NCI-H748 (cell line): ENCODE data around the gene TLR9.

ENCODE experiments used
- DNase-seq: peaks from one replicate; lab custom pipeline; 2025; ENCODE audit not compliant: unreplicated experiment; lab: John Stamatoyannopoulos, UW

The TLR9 gene

DNA sequence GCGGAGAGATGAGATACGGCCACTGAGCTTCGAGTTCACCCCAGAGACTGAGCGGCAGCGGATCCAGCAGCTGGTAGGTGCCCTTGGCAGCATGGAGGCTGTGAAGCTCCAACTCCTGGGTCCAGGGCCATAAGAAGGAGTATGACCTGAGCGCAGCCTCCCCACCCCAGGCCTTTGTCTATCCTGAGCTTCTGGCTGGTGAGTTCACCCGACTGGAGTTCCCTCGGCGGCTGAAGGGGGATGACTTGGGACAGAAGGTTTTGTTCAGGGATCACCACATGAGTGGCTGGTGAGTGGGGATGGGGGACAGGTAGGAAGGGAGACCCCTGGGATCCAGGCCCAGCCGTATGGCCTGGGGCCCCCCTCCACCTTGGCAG, 22.7 kb upstream of the TLR9 start:
- no peak for DNase-seq

DNA sequence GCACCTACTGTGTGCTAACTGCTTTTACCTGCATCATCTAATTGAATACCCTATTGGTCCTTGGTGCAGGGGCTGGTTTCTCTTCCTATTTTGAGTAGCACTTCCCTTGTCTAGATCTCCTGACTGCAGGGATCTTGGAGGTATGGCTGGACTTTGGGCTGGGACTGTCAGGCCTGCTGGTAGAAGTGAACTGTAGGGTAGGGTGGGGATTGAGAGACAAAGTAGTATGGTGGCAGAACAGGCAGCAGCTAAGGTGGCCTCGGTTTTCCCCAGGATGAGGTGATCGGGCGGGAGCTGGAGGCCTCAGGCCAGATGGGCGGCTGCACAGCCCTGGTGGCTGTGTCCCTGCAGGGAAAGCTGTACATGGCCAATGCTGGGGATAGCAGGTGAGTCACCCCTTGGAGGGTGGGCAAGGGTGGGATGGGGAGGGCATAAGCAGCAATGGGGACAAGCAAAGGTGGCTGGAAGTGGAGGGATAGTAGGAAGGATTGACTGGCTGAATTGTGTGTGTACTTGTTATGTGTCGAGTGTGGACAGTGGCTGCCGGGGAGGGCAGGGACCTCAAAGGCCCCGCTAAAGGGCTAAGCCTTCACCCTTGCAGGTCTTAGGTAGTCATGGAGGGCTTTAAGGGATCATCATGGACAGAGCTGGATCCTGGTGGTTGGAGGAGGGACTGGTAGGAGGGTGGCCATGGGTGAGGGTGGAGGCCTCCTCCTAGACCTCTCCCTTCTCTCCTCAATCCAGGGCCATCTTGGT, 22.1 kb upstream of the TLR9 start:
- DNase-seq: no peak

DNA sequence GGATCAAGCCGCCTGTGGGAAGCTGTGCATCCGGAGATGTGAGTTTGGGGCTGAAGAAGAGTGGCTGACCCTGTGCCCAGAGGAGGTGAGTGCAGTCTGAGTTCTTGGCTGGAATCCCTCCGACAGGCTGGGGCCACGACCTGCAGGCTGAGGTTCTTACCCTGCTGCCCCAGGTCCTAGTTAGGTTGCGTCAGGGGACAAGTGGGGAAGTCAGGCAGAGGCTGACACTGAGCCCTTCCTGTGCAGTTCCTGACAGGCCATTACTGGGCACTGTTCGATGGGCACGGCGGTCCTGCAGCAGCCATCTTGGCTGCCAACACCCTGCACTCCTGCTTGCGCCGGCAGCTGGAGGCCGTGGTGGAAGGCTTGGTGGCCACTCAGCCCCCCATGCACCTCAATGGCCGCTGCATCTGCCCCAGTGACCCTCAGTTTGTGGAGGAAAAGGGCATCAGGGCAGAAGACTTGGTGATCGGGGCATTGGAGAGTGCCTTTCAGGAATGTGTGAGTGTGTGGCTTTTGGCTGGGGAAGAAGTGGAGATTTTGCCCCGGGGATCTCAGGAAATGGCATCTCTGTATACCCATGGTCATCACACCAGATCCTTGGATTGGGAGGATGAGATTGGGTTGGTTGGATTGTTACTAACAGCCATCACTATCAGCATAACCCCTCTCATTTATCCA, 21.4 kb upstream of the TLR9 start:
- no peak for DNase-seq

DNA sequence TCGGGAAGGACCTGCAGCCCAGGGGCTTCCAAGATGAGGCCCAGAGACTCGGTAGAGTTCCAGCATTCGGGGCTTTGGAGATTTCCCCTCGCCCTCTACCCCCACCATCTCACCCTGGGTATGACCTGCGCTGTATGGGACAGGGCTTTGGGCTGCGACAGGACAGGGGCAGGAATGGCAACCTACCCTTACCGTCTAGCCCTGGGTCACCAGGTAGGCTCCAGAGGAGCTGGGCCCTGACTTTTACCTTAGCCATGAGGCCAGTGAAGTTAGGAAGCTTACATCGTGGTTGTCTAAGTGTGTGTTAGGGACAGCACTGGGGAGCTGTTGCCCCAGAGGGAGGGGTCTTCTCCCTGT, 20.8 kb upstream of the TLR9 start:
- no peak for DNase-seq

DNA sequence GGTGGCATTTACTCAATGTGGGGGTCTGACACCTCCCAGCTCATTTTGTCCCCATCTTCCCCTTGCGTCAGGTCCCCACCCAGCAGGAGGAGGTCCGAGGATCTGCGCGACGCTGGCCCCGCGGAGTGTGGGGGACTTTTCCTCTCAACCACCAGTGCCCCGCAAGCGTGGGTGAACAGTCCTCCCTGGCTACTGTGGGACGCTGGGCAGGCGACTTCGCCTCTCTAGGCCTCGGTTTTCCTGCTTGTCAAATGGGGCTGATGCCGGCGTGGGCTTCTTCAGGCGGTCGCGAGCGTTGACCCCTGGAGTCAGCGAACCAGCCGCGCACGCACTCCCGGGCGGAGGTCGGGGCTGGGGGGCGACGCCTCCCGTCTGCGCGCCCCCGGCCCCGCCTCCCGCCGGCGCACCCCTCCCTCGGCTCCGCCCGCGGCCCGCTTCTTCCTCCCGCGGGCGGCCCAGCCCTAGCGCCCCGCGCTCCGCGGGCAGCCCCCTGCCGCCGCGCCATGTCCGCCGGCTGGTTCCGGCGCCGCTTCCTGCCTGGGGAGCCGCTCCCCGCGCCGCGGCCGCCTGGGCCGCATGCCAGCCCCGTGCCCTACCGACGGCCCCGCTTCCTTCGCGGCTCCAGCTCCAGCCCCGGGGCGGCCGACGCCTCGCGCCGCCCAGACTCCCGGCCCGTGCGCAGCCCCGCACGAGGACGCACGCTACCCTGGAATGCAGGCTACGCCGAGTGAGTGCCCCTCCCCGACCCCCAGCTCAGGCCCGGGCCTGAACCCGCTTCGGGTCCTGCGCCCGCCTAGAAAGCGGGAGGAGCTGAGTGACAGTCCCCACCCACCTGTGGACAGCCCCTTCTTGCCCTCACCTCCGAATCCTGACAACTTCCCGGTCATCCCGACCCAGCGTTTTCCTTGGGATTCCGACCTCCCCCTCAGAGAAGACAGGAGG, 20.1 kb upstream of the TLR9 start, which contains the start of gene PPM1M:
PPM1M (plus strand) TSS at position 438 of the 942 bp plus-strand sequence; CDS start at position 504, 66 bp downstream.
- peak; percentile 57 for DNase-seq

DNA sequence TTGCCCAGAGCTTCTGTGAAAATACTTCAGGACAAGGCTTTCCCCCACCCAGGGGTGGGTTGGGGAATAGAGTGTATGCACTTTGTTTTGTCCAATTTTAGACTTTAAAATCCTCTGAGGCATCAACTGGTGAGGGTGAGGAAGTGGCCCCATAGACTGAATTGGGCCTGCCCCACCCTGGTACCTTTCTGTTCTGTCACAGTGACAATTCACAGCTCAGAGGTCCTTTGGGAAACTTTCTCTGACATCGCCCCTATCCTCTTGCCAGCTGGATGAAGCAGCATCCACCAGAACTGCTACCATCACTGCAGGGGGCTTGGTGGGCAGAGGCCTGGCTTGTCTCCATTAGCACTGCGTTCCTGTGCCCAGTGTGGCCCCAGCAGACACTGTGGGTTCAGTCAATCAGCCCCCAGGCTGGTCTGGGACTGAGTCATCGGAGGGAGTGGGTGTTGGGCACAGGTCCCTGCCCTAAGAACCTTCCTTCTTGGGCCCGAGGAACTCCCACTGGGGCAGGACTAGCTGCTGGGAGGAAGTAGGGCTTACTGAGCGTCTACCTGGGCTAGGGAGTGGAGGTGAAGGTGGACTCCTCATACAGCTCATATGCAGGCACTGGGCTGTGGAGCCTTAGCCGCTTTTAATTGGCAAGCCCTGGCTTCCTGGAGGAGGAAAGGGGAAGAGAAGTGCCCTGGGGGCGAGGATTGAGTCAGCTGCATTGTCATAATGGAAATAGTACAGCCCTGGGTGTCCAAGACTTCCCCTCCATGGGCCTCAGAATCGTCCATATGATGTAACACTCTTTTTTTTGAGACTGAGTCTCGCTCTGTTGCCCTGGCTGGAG, 18.6 kb upstream of the TLR9 start:
- no peak for DNase-seq

DNA sequence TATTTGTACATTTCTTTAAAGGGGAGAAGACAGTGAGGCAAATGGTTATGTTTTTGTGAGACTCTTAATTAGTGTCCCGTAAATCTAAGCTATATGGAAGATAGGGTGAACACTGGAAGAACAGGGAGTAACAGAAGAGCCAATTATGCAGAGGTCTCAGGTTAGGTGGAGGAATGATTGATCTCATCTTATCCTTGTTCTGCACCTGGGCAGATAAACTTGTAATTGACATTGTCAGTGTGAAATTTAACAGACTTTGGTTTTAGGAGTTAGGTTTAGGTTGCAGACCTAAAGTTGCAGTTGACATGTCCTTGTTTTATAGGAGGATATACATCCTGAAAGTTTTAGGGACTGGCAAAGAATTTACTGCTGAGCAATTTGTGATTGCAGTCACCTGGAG, 16.6 kb upstream of the TLR9 start:
- no peak for DNase-seq

DNA sequence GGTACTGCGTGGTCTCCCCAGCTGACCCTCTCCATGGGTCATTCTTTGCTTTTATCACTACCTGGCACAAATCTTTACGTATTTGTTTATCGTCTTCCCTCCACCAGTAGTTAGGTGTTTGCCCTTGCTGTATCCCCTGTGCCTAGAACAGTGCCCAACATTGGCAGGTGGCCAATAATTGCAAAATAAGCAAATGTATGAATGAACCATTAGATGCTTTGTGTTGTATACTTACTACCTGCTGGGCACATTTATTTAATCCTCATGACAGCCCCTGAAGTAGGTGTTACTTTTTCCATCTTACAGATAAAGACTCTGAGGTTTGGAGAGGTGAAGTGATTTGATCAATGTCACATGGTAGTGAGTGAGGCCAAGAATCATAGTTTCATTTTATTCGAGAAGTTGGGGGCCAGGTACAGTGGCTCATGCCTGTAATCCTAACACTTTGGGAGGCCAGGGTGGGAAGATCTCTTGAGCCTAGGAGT, 15.5 kb upstream of the TLR9 start:
- peak; percentile 31 for DNase-seq

DNA sequence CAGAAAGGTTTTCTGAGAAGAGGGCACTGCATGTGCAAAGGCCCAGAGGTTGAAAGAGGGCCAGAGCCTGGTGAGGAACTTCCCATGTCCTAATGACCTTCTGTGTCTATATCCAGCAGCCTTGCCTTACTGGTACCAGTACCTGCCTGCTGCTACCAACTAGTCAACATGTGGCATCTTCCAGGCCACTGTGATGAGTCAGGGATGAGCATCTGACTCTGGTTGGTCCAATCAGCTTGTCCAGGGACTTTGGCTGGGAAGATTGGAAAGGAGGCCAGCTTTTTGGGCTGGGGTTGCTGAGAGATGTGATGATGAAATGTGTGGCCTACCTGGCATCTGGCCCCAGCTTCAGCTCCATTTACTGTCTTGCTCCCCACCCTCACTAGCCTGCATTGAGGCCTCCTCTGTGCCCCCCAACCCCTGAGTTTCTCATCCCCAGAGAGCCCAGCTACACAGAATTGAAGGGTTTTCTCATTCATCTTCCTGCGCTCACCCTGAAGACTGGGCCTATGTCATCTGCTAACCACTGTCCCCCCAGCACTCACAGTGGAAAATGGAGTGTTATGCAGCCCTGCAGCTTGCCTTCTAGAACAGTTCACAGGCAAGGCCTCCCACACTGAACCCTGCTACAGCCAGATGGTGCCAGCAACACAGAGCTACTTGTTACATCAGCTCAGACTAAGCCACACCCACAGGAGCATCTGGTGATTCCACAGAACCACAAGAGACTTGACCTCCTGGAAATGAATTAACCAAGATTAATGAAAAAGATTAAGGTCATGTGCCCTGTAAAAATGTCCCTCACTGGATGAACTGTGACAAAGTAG, 14.8 kb upstream of the TLR9 start:
- peak; percentile 67 for DNase-seq

DNA sequence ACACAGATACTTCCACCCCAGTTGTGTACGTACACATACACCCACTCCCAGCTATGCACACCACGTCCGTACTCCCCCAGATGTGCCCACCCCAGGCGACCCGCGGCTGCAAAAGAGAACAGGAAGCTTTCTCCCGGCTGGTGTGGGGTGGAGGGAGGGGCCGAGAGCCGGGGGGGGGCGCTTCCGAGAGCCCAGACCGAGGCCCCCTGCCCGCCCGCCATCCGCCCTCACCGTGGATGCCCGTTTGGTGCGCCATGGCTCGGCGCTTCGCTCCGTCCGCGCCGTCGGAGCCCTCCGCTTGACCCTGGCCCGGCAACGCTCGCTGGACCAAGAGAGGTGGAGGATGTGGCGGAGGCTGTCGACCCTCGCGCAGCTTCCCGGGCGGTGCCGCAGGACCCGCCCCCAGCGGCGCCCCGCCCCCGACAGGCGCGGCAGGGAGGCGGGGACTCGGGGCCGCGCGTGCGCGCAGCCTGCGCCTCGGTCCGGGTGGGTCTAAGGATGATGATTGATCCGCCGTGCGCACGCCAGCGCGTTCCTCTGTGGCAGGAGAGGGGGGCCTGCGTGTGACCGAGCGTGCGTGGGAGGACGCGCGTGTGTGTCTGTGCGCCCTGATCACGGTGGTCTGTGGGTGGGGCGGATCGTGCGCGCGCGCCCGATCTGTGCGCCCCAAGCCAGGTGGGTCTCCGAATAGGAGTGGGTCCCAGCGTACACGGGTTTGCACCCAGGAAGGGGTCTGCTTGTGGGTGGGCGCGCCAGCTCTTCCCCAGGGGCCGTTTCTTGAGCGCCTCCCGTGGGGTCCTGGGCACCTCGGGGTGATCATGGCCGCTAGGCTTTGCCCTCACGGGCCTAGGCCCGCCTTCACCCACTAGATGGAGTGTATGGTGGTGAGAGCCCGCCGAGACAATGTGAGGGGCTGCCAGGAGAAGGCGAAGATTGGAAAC, 13.6 kb upstream of the TLR9 start, which contains the start of gene TWF2:
TWF2 (minus strand) TSS at position 398 of the 941 bp plus-strand sequence; CDS start at position 256, 142 bp downstream.
- peak; percentile 73 for DNase-seq

DNA sequence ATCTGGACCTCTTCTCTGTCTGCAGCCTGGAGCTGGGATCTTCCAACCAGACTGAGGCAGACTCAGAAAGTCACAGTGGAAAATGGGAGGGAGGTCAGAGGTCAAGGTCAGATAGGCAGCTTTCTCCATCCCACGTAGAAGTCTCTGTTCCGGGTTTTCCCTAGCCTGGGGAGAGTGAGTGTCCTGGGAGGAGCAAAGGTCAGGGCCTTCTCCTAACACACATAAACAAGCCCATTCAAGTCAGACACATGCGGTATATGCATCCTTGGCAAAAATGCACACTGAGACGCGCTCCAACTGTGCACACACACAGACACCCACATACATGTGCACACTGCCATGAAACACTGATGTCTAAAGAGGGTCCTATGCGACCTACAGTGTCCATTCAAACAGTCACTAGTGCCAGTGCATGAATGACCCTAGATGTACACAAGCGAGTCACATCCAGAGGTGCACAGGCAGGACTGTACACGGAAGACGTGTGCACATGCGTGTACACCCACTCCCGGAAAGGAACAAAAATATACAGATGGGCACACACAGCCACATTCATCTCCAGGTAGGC, 12.8 kb upstream of the TLR9 start:
- no peak for DNase-seq

DNA sequence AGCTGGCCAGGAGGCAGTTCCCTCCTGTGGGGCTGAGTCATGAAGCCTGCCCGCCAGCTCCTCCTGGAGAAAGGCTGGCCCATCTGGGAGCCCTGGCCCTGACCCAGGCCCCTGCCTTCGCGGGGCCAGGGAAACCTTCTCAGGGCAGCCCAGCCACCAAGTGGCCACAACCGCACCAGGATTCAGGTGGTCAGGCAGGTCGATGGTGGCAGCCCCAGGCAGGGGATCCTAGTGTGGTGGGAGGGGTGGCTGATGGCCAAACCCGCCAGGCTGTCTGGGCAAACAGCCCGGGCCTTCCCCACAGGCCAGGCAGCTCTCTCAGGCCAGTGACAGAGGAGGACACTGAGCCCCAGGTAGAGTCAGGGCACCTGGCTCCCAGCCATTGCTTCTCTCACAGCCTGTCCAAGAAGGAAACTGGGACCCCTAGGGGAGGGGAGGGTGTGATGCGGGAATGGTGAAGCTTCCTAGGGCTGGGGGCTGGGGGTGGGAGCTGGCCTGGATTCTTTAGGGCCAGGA, 12.3 kb upstream of the TLR9 start:
- DNase-seq: no peak

DNA sequence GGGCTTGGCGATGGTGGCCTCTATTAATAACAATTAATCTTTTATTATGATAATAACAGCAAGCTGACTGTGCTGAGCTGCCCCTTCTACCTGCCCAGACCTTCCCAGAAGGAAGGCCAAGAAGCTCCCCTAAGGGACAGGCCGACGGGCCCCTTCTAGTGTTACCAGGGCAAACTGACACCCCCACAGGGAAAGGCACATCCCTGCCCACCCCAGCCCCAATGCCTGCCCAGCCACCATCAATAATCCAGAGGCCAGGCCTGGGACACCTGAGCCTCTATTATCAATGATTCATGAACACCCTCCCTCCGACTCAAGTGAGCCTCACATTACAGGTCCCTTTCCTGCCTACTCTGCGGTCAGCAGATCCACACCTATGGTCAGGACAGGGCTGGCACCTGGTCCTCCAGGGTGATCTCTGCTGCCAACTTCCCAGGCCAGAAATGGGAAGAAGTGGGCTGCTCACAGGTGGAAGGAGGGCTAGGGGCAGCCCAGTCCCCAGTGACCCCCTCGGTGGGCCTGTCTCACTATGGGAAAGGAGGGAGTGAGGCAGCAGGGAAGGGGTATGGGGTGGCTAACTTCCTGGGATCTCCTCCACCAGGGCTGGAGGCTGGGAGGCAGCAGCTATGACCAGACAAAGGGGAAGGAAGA, 11.7 kb upstream of the TLR9 start:
- no peak for DNase-seq

DNA sequence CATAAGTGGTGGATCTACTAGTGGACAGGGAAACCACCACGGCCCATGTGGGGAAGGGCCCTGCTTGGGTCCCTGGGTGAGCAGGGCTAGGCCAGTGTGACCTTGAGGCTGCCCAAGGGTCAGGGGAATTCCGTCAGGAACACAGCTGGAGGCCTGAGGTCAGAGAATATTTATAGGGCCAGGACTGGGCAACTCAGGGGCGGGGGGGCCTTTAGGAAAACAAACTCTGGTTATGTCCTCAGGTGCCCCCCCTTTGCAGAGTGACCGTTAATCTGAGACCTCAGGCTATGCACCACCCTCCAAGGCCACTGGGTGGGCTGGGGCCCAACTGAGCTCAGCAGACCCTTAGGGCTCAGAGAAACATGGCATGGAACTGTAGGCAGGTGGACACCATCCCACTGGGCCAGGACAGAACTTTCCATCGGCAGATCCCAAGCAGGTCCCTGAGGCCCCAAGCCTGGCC, 11.0 kb upstream of the TLR9 start:
- no peak for DNase-seq

DNA sequence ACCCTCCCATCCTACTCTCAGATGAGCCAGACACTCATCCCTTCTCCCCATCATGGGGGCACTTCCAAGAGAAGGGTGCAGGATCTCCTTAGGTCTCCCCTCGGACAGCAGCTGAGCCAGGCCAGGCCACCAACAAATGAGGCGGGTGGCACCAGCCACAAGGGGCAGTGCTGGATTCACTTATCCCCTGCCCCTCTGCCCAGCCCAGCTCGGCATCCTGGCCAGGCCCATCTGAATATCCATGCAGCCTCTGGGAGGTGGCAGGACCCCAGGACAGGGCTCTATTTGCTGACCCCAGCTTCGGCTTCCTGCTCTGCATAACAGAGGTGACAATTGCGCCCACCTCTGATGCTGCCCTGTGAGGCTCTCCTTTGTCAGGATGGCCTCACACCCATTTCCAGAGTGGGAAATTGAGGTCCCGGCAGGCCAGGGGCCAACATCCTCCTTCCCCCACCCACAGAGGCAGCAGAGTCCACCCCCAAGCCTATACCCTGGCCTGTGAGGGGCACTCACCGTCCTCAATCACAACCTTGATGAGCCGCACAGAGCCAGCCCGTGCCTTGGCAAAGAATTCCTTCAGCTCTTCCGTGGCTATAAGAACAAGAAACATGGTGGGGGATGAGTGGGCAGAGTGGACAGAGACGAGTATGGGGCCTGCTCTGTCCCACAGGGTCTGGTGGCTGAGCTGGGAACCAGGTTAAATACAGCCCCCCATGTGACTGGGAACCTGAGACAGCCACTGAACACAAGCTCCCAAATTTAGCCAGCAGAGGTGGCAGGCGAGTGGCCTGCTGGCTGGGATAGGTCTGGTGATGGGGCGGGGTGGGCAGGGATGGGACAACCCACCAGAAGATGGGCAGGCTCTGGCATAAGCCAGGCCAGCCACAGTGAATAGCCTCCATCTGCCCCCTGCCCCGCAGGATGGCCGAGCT, 9.3 kb upstream of the TLR9 start:
- no peak for DNase-seq

DNA sequence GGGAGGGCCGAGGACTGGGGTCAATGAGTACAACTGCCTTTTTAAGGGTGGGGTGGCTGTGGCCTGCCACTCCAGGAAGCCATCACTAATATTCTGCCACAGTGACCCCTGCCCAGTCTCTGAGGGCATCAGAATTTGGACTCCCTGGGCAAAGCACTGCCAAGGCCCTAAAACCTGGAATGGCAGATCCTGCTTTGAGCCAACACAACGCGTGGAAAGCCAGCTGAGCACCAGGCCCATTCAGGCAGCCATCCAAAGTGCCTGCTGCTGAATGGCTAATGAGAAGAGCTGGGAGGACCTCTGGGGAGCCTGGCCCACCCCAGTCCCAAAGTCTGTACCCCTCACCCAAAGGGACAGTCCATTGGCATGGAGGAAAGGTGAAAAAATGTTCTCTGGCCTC, 8.5 kb upstream of the TLR9 start:
- DNase-seq: no peak
